Activated naive CD4-positive, alpha-beta T cell treated with anti-CD3 and anti-CD28 coated beads, Interleukin-2, amount 10 ng/mL, durations not matched to agents 7 days and 5 days (primary cell): ENCODE measurements around the gene DGKB.

ENCODE experiments used
- CTCF ChIA-PET: fragments of 350-600 bp; sonication (Branson Sonifier 250); formaldehyde crosslinking; loops from one replicate; lab custom pipeline; 2021; ENCODE audit warnings: antibody characterized with exemption; lab: Charles Lee
- DNase-seq: peaks from one replicate; pipeline ENCODE4 v3.0.0-alpha.2; 2020
- H3K27ac Mint-ChIP-seq: one replicate; pipeline ENCODE4 v1.8.0; 2021; ENCODE audit warnings: mild to moderate bottlenecking, moderate library complexity, mixed read lengths
- H3K27me3 Mint-ChIP-seq: one replicate; pipeline ENCODE4 v1.8.0; 2021; ENCODE audit warnings: mild to moderate bottlenecking, mixed read lengths
- H3K36me3 Mint-ChIP-seq: one replicate; pipeline ENCODE4 v1.8.0; 2021; ENCODE audit warnings: mixed read lengths
- H3K4me1 Mint-ChIP-seq: one replicate; pipeline ENCODE4 v1.8.0; 2021; ENCODE audit warnings: mixed read lengths
- H3K4me3 Mint-ChIP-seq: one replicate; pipeline ENCODE4 v1.8.0; 2021; ENCODE audit warnings: mild to moderate bottlenecking, moderate library complexity, mixed read lengths
- H3K9me3 Mint-ChIP-seq: one replicate; pipeline ENCODE4 v1.8.0; 2021; ENCODE audit warnings: mixed read lengths

Gene DGKB

DNA sequence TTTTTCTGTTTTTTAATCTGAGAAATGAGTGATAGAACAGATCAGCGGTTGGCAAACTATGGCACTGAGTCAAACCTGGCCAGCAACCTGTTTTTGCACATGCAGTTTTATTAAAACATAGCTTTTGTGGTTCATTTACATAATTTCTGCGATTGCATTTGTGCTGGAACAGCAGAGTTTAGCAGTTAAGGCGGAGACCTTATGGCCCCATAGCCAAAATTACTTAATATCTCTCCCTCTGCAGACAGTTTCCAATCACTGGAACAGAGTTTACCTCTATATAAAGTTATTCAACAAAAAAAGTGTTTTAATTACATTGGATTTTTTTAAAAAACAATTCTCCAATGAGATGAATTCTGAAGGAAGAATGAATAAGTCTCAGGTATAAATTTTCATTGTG lies 212.1 kb downstream of the DGKB start:
- Mint-ChIP-seq H3K9me3 (no peaks in the 10 kb centered on the region), H3K4me1 (no peaks in the 10 kb centered on the region), H3K27me3 (no peaks in the 10 kb centered on the region), H3K27ac (no peak overlapping the region), H3K4me3 (no peak overlapping the region), H3K36me3 (no peaks in the 10 kb centered on the region)
- DNase-seq = no peak
- CTCF ChIA-PET = interaction anchor here (0.9 to 1.6 kb wide), 3 partner anchors 10 to 154 kb away, joined by 3 read pairs; no protein-coding TSS in a partner anchor

- Mint-ChIP-seq H3K4me1 (no peaks in the 10 kb centered on the region), H3K27me3 (no peaks in the 10 kb centered on the region), H3K27ac (no peak overlapping the region), H3K36me3 (no peaks in the 10 kb centered on the region), H3K4me3 (no peak overlapping the region), H3K9me3 (no peaks in the 10 kb centered on the region)
- CTCF ChIA-PET = interaction anchor here (1.6 kb wide), 1 partner anchor 72 kb away, joined by 3 read pairs; no protein-coding TSS in a partner anchor
- DNase-seq = no peak
Observed at GRCh38 chr7:14690075-14690474, 212.5 kb downstream of the DGKB start.

- Mint-ChIP-seq H3K9me3 (no peaks in the 10 kb centered on the region), H3K27ac (no peak overlapping the region), H3K27me3 (no peaks in the 10 kb centered on the region), H3K36me3 (no peaks in the 10 kb centered on the region), H3K4me3 (no peak overlapping the region), H3K4me1 (no peaks in the 10 kb centered on the region)
- DNase-seq = no peak
- CTCF ChIA-PET = no interaction called here
Observed at GRCh38 chr7:14688208-14688607, 214.3 kb downstream of the DGKB start.

GRCh38 chr7:14687777-14688176 lies 214.8 kb downstream of the DGKB start:
- CTCF ChIA-PET = no interaction called here

DNA sequence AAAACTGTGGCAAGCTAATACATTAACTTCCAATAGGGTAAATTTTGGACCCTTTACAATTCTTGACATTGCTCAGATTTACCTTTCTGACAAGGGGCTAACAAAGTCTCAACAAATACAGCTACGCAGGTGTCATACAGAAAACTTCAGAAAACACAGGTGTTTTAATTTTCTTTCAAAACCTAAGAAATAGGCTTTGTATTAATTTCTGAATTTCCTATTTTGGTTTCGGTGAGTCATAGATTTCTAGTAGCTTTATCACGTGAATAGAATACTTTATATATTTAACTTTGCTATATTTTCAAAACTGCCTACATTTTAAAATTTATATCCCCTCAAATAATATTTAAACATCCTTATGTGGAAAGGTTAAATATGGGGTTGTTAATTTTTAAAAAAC lies 215.3 kb downstream of the DGKB start:
- CTCF ChIA-PET = no interaction called here
- H3K4me3 Mint-ChIP-seq = no peak overlapping the region
- H3K36me3 Mint-ChIP-seq = no peaks in the 10 kb centered on the region
- DNase-seq = no peak
- no peak overlapping the region for H3K27ac Mint-ChIP-seq
- H3K9me3 Mint-ChIP-seq = no peaks in the 10 kb centered on the region
- no peaks in the 10 kb centered on the region for H3K4me1 Mint-ChIP-seq
- no peaks in the 10 kb centered on the region for H3K27me3 Mint-ChIP-seq

More at GRCh38 chr7:14687777-14688176, 214.8 kb downstream of the DGKB start:
- DNase-seq = no peak
- H3K9me3 Mint-ChIP-seq = no peaks in the 10 kb centered on the region
- H3K4me1 Mint-ChIP-seq = no peaks in the 10 kb centered on the region
- no peak overlapping the region for H3K27ac Mint-ChIP-seq
- no peak overlapping the region for H3K4me3 Mint-ChIP-seq
- no peaks in the 10 kb centered on the region for H3K36me3 Mint-ChIP-seq
- no peaks in the 10 kb centered on the region for H3K27me3 Mint-ChIP-seq

DNA sequence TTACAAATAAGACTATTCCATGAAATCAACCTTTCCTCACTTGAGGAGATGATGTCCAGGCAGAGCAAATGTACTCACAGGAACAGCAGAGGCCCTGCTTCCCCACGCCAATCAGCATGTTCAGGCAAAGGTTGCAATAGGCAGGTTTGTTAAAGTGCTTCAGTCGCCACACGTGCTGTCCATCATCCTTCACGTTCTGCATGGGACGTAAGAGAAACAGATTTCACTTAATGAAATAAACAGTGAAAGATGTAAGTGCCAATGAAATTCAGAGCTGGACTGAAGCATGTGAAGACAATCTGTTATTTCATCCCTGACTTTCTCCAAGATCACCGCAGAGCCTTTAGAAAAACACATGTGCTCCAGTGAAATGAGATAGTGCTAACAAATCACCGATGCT lies 217.4 kb downstream of the DGKB start:
- Mint-ChIP-seq H3K9me3 (no peaks in the 10 kb centered on the region), H3K36me3 (no peaks in the 10 kb centered on the region), H3K4me1 (no peaks in the 10 kb centered on the region), H3K27ac (no peak overlapping the region), H3K27me3 (no peaks in the 10 kb centered on the region), H3K4me3 (no peak overlapping the region)
- CTCF ChIA-PET = no interaction called here
- DNase-seq = no peak

GRCh38 chr7:14682910-14683465 lies 219.6 kb downstream of the DGKB start:
- Mint-ChIP-seq H3K4me1 (no peaks in the 10 kb centered on the region), H3K4me3 (no peak overlapping the region), H3K36me3 (no peaks in the 10 kb centered on the region), H3K27ac (no peak overlapping the region), H3K9me3 (no peaks in the 10 kb centered on the region), H3K27me3 (no peaks in the 10 kb centered on the region)
- DNase-seq = no peak
- CTCF ChIA-PET = interaction anchor here (1.5 kb wide), 1 partner anchor 9 kb away, joined by 5 read pairs; no protein-coding TSS in a partner anchor

- H3K9me3 Mint-ChIP-seq = no peaks in the 10 kb centered on the region
- no peaks in the 10 kb centered on the region for H3K36me3 Mint-ChIP-seq
- CTCF ChIA-PET = no interaction called here
- DNase-seq = no peak
- no peaks in the 10 kb centered on the region for H3K4me1 Mint-ChIP-seq
- H3K27me3 Mint-ChIP-seq = no peaks in the 10 kb centered on the region
- no peak overlapping the region for H3K27ac Mint-ChIP-seq
- H3K4me3 Mint-ChIP-seq = no peak overlapping the region
Observed at GRCh38 chr7:14676896-14677295, 225.7 kb downstream of the DGKB start.

DNA sequence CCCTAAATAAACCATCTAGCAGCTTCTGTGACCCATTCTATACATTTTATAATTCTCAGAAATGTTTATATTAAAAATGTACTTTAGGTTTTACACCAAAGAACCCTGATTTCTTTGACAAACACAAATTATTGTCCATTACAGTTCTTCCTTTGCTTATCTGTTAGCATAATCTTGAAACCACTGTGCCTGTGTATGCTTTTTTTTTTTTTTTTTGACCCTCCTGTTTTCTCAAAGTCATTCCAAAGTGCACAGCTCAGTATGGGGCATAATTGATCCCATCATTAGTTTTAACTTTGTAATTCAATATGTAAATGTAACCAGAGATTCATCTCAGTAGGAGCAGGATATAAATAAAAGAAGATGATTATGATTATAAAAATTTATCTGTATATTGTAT lies 229.3 kb downstream of the DGKB start:
- CTCF ChIA-PET = no interaction called here
- no peaks in the 10 kb centered on the region for H3K9me3 Mint-ChIP-seq

GRCh38 chr7:14666913-14667312 lies 235.6 kb downstream of the DGKB start:
- H3K9me3 Mint-ChIP-seq = no peaks in the 10 kb centered on the region
- no peaks in the 10 kb centered on the region for H3K4me1 Mint-ChIP-seq
- H3K4me3 Mint-ChIP-seq = no peak overlapping the region
- H3K27me3 Mint-ChIP-seq = no peaks in the 10 kb centered on the region
- CTCF ChIA-PET = no interaction called here
- no peak for DNase-seq
- H3K36me3 Mint-ChIP-seq = no peaks in the 10 kb centered on the region
- no peak overlapping the region for H3K27ac Mint-ChIP-seq

More for the DNA sequence above, 229.3 kb downstream of the DGKB start:
- Mint-ChIP-seq H3K4me3 (no peak overlapping the region), H3K27me3 (no peaks in the 10 kb centered on the region), H3K4me1 (no peaks in the 10 kb centered on the region), H3K36me3 (no peaks in the 10 kb centered on the region), H3K27ac (no peak overlapping the region)
- no peak for DNase-seq

- no peaks in the 10 kb centered on the region for H3K9me3 Mint-ChIP-seq
Observed at GRCh38 chr7:14666304-14666703, 236.2 kb downstream of the DGKB start.

GRCh38 chr7:14639801-14640200 lies 262.8 kb downstream of the DGKB start:
- CTCF ChIA-PET = no interaction called here
- no peak for DNase-seq
- no peaks in the 10 kb centered on the region for H3K36me3 Mint-ChIP-seq
- H3K4me1 Mint-ChIP-seq = no peaks in the 10 kb centered on the region
- H3K27ac Mint-ChIP-seq = no peak overlapping the region
- peaks cover 10% of the 10 kb centered on the region for H3K9me3 Mint-ChIP-seq
- H3K27me3 Mint-ChIP-seq = no peaks in the 10 kb centered on the region
- no peak overlapping the region for H3K4me3 Mint-ChIP-seq

More at GRCh38 chr7:14666304-14666703, 236.2 kb downstream of the DGKB start:
- Mint-ChIP-seq H3K27ac (no peak overlapping the region), H3K27me3 (no peaks in the 10 kb centered on the region), H3K36me3 (no peaks in the 10 kb centered on the region), H3K4me1 (no peaks in the 10 kb centered on the region), H3K4me3 (no peak overlapping the region)
- CTCF ChIA-PET = no interaction called here
- DNase-seq = no peak

- CTCF ChIA-PET = no interaction called here
- no peak for DNase-seq
- no peaks in the 10 kb centered on the region for H3K27me3 Mint-ChIP-seq
- H3K27ac Mint-ChIP-seq = no peak overlapping the region
- H3K4me1 Mint-ChIP-seq = no peaks in the 10 kb centered on the region
- H3K36me3 Mint-ChIP-seq = no peaks in the 10 kb centered on the region
- peaks cover 10% of the 10 kb centered on the region for H3K9me3 Mint-ChIP-seq
- no peak overlapping the region for H3K4me3 Mint-ChIP-seq
Observed at GRCh38 chr7:14639329-14639728, 263.2 kb downstream of the DGKB start.

GRCh38 chr7:14637968-14638367 lies 264.6 kb downstream of the DGKB start:
- CTCF ChIA-PET = no interaction called here
- no peak overlapping the region for H3K4me3 Mint-ChIP-seq
- no peak overlapping the region for H3K27ac Mint-ChIP-seq
- no peaks in the 10 kb centered on the region for H3K36me3 Mint-ChIP-seq
- H3K27me3 Mint-ChIP-seq = no peaks in the 10 kb centered on the region
- peaks cover 2% of the 10 kb centered on the region for H3K9me3 Mint-ChIP-seq
- no peaks in the 10 kb centered on the region for H3K4me1 Mint-ChIP-seq
- DNase-seq = no peak

DNA sequence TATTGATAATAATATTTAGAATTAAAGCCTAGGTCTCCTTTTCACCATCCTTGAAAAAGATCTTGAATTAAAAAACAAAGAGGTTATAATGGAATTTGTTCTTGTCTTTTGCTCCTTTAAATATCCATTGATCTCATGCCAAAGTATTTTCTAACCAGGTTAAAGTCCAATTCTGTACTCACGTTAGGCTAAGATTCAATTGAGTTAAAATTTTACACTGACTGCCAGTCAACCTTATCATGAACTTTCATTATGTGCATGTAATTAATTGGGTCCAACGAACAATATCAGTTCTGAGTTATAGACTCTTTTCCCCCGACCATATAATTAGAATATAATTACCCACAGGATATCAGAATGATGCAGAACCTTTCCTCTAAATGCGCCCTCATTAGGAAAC lies 266.6 kb downstream of the DGKB start:
- Mint-ChIP-seq H3K27ac (no peak overlapping the region), H3K36me3 (no peaks in the 10 kb centered on the region), H3K9me3 (no peaks in the 10 kb centered on the region), H3K27me3 (no peaks in the 10 kb centered on the region), H3K4me3 (no peak overlapping the region), H3K4me1 (no peaks in the 10 kb centered on the region)
- DNase-seq = no peak
- CTCF ChIA-PET = no interaction called here
